ENCODE data around the gene FOSL2.

DNA sequence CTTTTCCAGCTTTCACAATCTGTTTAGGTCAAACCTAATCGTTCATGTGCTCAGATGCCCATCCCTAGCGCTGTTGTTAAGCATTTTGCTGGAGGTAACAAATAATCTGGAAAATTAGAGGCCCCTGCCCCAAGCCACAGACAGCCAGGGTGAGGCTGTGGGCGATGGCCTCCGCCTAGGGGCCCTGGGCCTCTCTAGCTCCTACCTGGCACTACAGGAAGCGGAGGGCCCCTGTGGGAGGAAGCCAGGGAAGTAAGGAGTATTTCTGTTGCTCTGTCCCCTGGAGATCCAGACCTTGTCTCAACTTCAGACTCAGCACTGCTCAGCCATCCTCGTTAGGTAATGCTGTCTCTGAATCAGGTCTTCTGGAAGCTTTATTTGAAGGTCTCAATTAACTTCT, 12.4 kb upstream of the FOSL2 start:
- TF ChIP-seq, protein P1, sequence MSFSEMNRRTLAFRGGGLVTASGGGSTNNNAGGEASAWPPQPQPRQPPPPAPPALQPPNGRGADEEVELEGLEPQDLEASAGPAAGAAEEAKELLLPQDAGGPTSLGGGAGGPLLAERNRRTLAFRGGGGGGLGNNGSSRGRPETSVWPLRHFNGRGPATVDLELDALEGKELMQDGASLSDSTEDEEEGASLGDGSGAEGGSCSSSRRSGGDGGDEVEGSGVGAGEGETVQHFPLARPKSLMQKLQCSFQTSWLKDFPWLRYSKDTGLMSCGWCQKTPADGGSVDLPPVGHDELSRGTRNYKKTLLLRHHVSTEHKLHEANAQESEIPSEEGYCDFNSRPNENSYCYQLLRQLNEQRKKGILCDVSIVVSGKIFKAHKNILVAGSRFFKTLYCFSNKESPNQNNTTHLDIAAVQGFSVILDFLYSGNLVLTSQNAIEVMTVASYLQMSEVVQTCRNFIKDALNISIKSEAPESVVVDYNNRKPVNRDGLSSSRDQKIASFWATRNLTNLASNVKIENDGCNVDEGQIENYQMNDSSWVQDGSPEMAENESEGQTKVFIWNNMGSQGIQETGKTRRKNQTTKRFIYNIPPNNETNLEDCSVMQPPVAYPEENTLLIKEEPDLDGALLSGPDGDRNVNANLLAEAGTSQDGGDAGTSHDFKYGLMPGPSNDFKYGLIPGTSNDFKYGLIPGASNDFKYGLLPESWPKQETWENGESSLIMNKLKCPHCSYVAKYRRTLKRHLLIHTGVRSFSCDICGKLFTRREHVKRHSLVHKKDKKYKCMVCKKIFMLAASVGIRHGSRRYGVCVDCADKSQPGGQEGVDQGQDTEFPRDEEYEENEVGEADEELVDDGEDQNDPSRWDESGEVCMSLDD (tag by site-specific recombination; IDR thresholded peaks at IDR 0.05) = no peak
- TF ChIP-seq, protein P2, sequence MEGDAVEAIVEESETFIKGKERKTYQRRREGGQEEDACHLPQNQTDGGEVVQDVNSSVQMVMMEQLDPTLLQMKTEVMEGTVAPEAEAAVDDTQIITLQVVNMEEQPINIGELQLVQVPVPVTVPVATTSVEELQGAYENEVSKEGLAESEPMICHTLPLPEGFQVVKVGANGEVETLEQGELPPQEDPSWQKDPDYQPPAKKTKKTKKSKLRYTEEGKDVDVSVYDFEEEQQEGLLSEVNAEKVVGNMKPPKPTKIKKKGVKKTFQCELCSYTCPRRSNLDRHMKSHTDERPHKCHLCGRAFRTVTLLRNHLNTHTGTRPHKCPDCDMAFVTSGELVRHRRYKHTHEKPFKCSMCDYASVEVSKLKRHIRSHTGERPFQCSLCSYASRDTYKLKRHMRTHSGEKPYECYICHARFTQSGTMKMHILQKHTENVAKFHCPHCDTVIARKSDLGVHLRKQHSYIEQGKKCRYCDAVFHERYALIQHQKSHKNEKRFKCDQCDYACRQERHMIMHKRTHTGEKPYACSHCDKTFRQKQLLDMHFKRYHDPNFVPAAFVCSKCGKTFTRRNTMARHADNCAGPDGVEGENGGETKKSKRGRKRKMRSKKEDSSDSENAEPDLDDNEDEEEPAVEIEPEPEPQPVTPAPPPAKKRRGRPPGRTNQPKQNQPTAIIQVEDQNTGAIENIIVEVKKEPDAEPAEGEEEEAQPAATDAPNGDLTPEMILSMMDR (tag by site-specific recombination; IDR thresholded peaks at IDR 0.05) = no peak
- TF ChIP-seq REPIN1 (tag by site-specific recombination; IDR thresholded peaks at IDR 0.05; ENCODE audit: low read depth) (no peak), ZNF707 (tag by site-specific recombination; IDR thresholded peaks at IDR 0.05) (no peak), WT1 (tag by site-specific recombination; IDR thresholded peaks at IDR 0.05) (no peak), ZNF561 (tag by site-specific recombination; IDR thresholded peaks at IDR 0.05; ENCODE audit: borderline replicate concordance) (no peak), ZNF184 (tag by site-specific recombination; IDR thresholded peaks at IDR 0.05) (no peak), ZNF501 (tag by site-specific recombination; IDR thresholded peaks at IDR 0.05) (no peak), ZNF792 (tag by site-specific recombination; IDR thresholded peaks at IDR 0.05) (no peak), ZNF426 (tag by site-specific recombination; IDR thresholded peaks at IDR 0.05) (no peak)
- TF ChIP-seq, protein P3, sequence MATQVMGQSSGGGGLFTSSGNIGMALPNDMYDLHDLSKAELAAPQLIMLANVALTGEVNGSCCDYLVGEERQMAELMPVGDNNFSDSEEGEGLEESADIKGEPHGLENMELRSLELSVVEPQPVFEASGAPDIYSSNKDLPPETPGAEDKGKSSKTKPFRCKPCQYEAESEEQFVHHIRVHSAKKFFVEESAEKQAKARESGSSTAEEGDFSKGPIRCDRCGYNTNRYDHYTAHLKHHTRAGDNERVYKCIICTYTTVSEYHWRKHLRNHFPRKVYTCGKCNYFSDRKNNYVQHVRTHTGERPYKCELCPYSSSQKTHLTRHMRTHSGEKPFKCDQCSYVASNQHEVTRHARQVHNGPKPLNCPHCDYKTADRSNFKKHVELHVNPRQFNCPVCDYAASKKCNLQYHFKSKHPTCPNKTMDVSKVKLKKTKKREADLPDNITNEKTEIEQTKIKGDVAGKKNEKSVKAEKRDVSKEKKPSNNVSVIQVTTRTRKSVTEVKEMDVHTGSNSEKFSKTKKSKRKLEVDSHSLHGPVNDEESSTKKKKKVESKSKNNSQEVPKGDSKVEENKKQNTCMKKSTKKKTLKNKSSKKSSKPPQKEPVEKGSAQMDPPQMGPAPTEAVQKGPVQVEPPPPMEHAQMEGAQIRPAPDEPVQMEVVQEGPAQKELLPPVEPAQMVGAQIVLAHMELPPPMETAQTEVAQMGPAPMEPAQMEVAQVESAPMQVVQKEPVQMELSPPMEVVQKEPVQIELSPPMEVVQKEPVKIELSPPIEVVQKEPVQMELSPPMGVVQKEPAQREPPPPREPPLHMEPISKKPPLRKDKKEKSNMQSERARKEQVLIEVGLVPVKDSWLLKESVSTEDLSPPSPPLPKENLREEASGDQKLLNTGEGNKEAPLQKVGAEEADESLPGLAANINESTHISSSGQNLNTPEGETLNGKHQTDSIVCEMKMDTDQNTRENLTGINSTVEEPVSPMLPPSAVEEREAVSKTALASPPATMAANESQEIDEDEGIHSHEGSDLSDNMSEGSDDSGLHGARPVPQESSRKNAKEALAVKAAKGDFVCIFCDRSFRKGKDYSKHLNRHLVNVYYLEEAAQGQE (tag by site-specific recombination; IDR thresholded peaks at IDR 0.05) = no peak

All from HEK293 (cell line).